ENCODE measurements around the gene POGK. TPM values are rescaled to one million over a fixed set of nuclear protein-coding genes. Genes with fewer than 3 reads are reported as not detected.

Gene POGK
- total RNA-seq, 2 experiments from 2014 or later: 36.2 to 40.6 TPM

- intact Hi-C loops (cut with DNase I, micrococcal nuclease): no loop called here
- no peak overlapping the region for H3K4me3 Mint-ChIP-seq
- H3K9me3 Mint-ChIP-seq (ENCODE audit: low read depth): peaks cover 6% of the 10 kb centered on the region
- no peaks in the 10 kb centered on the region for H3K36me3 Mint-ChIP-seq (ENCODE audit: low read depth)
- peaks cover 2% of the 10 kb centered on the region for H3K27me3 Mint-ChIP-seq
- ChIA-PET POLR2A (no interaction called here), CTCF (interaction anchor here (1.7 to 20.0 kb wide), 3 partner anchors 7 to 160 kb away, joined by 4 to 541 read pairs (median 37); no protein-coding TSS in a partner anchor)
- H3K4me1 Mint-ChIP-seq: peaks cover 6% of the 10 kb centered on the region
- ATAC-seq (peak; percentile 55), DNase-seq (no peak)
- no peak overlapping the region for H3K27ac Mint-ChIP-seq
Measured at GRCh38 chr1:166902279-166902678, 63.0 kb downstream of the POGK start.

DNA sequence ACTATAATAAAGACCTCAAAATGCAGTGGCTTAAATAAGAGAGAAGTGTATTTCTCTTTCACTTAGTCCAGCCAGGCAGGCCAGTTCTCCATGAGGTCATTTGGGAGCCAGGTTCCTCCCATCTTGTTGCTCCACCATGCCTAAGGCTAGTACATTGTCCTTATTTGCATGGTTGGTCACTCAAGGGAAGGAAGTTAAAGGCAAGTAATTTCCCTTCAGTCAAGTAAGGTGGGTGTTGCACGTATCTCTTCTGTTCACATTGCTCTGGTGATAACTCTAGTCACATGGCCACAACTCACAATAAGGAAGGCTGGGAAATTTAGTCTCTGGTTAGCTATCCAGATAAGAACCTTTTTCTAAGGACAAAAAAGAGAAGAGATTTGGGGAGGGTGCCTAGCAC lies 64.0 kb downstream of the POGK start:
- no peak overlapping the region for H3K4me3 Mint-ChIP-seq
- ATAC-seq (no peak), DNase-seq (no peak)
- H3K27me3 Mint-ChIP-seq: peaks cover 2% of the 10 kb centered on the region
- intact Hi-C loops (cut with DNase I, micrococcal nuclease): no loop called here
- no peaks in the 10 kb centered on the region for H3K36me3 Mint-ChIP-seq (ENCODE audit: low read depth)
- H3K27ac Mint-ChIP-seq: no peak overlapping the region
- H3K4me1 Mint-ChIP-seq: peaks cover 6% of the 10 kb centered on the region
- CTCF ChIA-PET: interaction anchor here (1.2 to 20.0 kb wide), 2 partner anchors 19 to 159 kb away, joined by 4 to 541 read pairs; no protein-coding TSS in a partner anchor
- POLR2A ChIA-PET: no interaction called here
- peaks cover 2% of the 10 kb centered on the region for H3K9me3 Mint-ChIP-seq (ENCODE audit: low read depth)

- Mint-ChIP-seq H3K36me3 (ENCODE audit: low read depth) (no peaks in the 10 kb centered on the region), H3K4me1 (peaks cover 6% of the 10 kb centered on the region), H3K27ac (no peak overlapping the region), H3K27me3 (no peaks in the 10 kb centered on the region), H3K9me3 (ENCODE audit: low read depth) (no peaks in the 10 kb centered on the region), H3K4me3 (no peak overlapping the region)
- no peak for DNase-seq
- POLR2A ChIA-PET: no interaction called here
- CTCF ChIA-PET: interaction anchor here (1.1 to 20.0 kb wide), 5 partner anchors 14 to 157 kb away, joined by 4 to 541 read pairs (median 7); partner anchors contain the start of gene TADA1
- no peak for ATAC-seq
- intact Hi-C loops (cut with DNase I, micrococcal nuclease): no loop called here
Measured at GRCh38 chr1:166905136-166905535, 65.9 kb downstream of the POGK start.

GRCh38 chr1:166905900-166906299 lies 66.6 kb downstream of the POGK start:
- H3K27me3 Mint-ChIP-seq: no peaks in the 10 kb centered on the region
- ChIA-PET POLR2A (interaction anchor here (1.4 kb wide), 1 partner anchor 30 kb away, joined by 4 read pairs; the partner anchor contains the start of gene TADA1), CTCF (interaction anchor here (0.5 to 20.0 kb wide), 8 partner anchors 13 to 1619 kb away, joined by 3 to 541 read pairs (median 4); partner anchors contain the start of gene TADA1)
- no peak overlapping the region for H3K4me3 Mint-ChIP-seq
- H3K36me3 Mint-ChIP-seq (ENCODE audit: low read depth): no peaks in the 10 kb centered on the region
- peak; percentile 65 for ATAC-seq
- no peak overlapping the region for H3K27ac Mint-ChIP-seq
- H3K9me3 Mint-ChIP-seq (ENCODE audit: low read depth): no peaks in the 10 kb centered on the region
- peaks cover 11% of the 10 kb centered on the region for H3K4me1 Mint-ChIP-seq
- DNase-seq: peak; percentile 24
- intact Hi-C loops (cut with DNase I, micrococcal nuclease): no loop called here

Other genes starting within 250 kb of the POGK start
- gene TADA1, start 36.8 kb downstream of the POGK start, total RNA-seq: 10 to 100 TPM; 16.0 to 19.5 TPM
- gene ILDR2, start 136.1 kb downstream of the POGK start, total RNA-seq: 10 to 100 TPM in 1 of 2 experiments, 1 to 10 TPM in 1; 9.1 to 14.6 TPM
- gene MAEL, start 149.8 kb downstream of the POGK start, total RNA-seq: under 1 TPM in 1 of 2 experiments, not detected in 1; 0.11 TPM

All from activated CD4-positive, alpha-beta T cell treated with anti-CD3 and anti-CD28 coated beads for 36 hours (primary cell).